DLD1 (cell line): ENCODE measurements around the gene RRAS.

Experiments
- in situ Hi-C: cut with HindIII; loops from 2 replicates; pipeline ENCODE4 v1.10.0; 2017; ENCODE audit warnings: low sequenced_read_pairs

Gene RRAS

DNA sequence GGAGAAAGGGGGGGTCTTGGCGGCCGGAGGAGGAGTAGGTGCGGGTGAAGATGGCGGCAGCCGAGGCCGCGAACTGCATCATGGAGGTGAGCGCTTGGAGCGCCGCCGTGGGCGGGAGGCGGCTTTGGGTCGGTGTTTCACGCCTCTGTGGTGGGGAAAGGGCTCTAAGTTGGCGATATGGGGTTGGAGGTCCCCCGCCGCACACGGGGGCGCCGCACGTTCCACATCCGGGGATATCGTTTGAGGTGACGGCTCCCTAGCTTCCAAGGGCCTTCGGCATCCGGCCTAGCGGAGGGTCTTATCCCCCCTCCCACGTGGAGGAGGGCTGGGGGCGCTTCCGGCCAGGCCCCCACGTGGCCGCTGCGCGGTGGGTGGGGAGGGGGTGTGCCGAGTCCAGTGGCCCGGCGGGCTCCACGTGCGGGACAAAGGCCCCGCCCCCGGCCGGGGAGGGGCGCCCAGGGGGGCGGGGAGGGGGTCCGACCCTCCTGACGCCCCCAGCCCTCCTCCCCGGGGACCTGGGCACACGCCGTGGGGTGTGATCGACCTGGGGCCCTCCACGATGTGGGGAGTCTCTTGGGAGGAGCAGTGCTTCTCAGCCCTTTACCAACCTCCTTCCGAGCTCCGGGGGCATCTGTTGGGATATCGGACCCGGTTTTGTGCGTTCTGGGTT lies 37.4 kb upstream of the RRAS start, which contains the start of gene PRMT1:
Gene PRMT1 (plus strand): TSS at position 41 of the 670 bp plus-strand sequence. CDS start 10 bp downstream, at position 51.
- in situ Hi-C loops = no loop called here

DNA sequence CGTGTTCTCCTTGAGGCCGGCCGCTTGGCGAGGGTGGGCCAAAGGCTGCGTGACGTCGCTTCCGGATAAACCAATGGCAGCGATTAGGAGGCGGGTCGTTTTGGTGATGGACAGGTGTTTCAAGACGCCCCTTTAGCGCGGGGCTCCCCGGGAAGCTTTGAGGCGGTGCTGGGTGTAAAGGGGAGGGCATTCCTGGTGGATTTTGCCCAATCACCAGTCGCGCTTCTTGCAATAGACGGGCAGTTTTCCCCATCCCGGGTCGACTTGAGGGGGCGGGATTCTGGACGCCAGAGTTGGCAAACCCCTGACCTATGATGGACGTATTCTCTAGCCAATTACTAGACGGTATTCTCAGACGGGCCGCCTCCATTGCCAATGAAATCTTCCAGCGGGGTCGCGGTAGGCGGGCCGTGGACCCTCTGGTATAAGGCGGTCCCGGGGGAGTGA lies 36.9 kb upstream of the RRAS start:
- in situ Hi-C loops = no loop called here

DNA sequence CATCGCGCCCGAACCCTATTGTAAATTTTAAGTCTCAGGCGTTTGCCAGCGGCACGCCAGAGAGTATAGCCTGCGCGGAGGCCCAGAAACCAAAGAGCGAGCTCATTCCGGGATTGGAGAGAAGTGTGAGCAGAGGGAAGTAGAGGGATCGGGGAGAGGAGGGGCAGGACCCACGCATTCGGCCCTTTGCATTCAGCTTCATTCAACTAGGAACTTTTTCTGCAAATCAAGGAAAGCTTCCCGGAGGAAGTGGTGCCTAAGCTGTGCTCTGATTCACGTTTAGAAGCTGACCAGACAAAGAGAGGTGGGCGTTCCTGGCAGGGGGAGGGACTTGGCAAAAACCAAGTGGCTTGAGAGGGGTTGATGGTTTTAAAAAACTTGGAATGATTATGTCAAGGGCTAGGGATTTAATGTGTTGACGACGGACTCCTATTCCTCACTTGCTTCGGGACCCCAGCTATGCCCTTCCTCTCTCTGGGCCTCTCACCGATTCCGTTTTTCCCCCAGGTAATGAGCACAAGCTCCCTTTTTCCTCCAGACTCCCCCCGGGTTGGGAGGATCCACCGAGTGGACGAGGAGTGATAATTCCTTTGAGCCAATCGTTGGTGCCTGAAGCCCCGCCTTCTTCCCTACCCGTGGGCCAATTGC lies 36.3 kb upstream of the RRAS start:
- in situ Hi-C loops = no loop called here

DNA sequence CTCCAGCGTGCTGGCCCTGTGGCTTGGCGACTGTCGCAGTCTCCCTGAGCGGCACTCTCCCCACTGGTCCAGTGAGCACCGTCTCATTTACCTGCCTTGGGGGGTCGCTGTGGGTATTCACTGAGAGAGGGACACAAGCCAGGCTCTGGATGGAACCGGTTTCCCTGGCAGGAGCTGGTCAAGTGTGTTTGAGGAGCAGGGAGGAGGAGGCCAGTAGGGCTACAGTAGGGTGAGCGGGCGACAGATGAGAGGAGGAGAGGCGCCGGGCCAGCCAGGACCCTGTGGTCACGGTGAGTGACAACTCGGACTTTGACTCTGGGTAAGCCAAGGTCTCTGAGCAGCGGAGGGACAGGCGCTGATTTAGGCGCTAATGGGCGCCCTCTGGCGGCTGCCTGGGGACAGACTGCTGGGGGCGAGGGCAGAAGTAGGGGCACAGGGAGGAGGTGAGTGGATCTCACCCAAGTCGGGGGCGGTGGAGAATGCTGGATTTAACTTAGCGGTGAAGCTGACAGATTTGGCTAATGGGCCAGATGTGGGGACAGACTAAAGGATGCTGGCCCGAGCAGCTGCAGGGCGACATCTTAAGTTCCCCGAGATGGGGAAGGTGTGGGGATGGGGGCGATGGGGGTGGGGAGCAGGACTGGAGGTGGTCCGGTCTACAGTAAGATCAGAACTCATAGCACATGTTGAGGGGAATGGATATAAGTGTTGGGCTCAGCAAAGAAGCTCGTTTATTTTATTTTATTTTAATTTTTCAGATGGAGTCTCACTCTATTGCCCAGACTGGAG lies 32.4 kb upstream of the RRAS start:
- in situ Hi-C loops = no loop called here

DNA sequence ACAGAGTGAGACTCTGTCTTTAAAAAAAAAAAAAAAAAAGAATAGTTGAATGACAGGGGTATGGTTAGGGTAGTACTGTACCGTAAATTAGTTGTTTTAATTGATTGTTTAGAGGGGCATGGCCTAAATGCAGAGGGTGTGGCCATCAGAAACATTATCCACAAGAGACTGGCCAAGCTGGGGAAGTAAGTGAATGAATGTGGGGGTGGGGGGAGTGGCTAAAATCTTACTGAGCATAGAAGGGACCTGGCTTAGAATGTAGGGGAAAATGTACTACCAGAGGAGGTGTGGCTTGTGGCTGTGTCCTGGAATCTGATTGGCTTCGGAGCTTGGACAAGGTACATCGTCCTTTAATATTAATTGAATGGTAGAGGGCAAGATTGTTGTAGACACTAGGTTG lies 29.6 kb upstream of the RRAS start:
- in situ Hi-C loops = no loop called here

DNA sequence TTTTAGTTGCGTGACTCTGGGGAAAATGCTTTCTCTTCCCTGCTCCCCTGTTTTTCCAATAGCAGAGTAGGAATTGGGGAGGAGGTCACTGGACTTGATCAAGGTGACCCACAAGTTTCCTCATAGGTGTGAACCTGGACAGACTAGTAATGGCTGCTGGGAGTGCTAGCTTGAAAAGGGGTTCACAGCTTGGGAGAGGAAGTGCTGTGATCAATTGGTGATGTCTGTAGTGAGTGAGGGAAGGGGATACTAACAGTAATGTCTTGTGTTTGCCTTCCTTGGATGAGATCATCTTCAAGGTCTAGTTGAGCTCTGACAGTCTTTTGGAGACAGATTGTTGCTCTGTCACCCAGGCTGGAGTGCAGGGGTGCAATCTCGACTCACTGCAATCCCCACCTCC lies 27.5 kb upstream of the RRAS start:
- in situ Hi-C loops = no loop called here

DNA sequence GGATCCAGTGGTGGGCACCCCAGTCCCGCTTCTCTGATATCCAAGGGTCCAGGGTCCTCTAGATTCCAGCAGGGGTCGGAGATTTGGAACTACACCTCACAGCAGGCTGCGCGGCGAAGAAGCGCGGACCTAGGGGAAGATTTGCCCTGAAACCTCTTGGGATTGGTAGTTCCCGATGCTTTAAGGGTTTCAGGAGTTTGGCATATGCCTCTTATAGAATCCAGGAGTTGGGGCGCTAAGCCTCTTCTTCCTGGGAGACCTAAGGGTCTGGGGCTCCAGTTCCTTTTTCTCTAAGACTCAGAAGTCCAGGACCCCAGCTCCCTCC lies 26.1 kb upstream of the RRAS start:
- in situ Hi-C loops = no loop called here

DNA sequence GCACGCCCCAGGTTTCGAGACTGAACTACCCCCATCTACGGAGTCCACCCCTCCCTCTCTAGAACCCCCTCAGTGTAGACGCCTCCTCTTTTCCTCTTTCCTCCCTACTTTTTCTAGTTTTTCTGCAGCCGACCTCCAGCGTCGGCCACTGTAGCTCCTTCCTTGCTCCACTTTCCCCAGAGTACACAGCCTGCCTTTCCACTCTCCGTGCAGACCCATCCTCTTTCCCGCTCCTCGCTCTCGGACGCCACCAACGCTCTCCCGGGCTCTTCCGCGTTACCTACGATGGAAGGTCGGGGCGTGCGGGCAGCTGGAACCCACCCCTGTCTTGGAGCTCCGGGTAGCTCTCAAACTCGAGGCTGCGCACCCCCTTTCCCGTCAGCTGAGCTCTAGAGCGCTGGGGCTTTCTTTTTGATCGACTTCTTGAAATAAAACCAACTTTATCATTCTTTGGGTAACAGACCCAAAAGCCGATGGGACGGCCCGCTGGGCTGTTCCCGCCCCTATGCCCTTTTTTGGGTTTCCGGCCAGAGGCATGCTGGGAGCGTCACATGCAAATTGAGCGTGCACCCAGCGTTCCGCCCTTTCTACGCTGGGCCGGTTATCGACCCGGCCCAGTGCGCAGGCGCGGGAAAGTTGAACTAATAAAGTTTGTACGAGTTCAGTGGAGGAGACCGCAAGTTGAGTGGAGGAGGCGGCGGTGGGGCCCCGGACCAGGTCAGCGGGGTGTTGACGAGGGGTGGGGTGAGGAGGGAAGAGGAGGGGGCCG lies 25.6 kb upstream of the RRAS start, which contains the start of the genes BCL2L12 and IRF3:
Gene BCL2L12 (plus strand): TSS at position 583 of the 769 bp plus-strand sequence. CDS start 760 bp downstream, outside the sequence.
Gene IRF3 (minus strand): TSS at position 507 of the 769 bp plus-strand sequence. CDS start 1,019 bp downstream, outside the sequence.
- in situ Hi-C loops = no loop called here

DNA sequence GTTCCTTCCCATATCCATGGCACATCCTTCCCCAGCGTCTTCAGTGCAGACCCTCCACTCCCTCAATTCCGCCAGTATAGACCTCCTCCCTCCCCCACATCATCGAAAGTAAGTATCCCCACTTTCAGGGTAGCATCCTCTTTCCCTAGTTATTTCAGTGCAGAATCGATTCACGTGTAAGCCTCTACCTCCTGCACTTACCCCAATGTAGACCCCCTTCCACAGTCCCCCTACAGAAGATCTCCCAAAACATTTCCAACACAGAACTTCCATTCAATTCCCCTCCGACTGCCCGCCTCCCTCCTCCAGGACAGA lies 25.1 kb upstream of the RRAS start:
- in situ Hi-C loops = no loop called here

DNA sequence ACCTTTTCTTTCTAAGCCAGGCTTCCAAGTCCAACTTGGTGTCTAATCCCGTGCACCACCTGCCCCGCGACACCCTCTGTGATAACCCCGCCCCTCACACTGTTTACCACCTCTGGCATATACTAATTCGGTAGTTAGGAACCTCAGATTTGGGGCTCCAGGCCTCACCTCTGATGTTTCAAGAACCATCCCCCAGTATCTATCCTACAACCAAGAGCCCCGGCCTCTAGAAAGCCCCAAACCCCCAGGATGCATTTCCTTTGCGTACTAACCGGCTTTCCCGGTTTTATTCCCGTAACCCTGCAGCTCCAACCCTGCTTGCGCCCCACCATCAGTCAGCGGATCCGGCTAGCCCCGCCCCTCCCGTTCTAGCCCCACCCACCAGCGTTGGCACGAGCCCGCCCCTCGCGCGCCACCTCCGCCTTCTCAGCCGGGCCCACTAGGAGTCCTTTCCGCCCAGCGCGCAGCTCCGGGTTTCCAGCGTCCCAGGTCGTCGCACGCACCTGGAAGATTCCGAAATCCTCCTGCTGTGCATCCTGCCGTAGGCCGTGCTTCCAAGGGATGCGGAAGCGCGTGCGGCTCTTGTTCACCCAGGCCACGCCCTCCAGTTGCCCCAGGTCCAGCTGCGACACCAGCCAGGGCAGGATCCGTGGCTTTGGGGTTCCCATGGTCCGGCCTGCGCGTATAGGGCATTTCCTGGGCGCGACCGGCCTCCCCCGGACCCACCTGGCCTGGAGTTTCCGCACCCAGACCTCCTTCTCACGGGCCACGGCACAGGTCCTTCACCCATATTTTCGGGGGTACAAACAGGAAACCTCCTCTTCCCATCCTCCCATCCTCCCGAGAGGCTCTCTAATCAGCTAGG lies 24.5 kb upstream of the RRAS start:
- in situ Hi-C loops = no loop called here

DNA sequence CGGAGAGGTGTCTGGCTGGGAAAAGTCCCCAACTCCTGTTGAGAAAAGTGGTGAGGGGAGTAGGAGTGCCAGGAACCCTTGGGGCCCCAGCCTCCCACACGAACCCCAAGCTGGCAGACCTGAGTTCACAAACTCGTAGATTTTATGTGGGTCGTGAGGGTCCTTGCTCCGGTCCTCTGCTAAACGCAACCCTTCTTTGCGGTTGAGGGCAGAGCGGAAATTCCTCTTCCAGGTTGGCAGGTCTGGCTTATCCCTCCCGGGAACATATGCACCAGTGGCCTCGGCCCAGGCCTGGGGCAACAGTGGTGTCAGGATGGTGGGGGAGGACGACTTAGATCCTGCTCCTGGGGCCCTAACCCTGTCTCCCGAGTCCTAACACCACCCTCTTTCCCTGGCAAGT lies 23.3 kb upstream of the RRAS start:
- in situ Hi-C loops = no loop called here

DNA sequence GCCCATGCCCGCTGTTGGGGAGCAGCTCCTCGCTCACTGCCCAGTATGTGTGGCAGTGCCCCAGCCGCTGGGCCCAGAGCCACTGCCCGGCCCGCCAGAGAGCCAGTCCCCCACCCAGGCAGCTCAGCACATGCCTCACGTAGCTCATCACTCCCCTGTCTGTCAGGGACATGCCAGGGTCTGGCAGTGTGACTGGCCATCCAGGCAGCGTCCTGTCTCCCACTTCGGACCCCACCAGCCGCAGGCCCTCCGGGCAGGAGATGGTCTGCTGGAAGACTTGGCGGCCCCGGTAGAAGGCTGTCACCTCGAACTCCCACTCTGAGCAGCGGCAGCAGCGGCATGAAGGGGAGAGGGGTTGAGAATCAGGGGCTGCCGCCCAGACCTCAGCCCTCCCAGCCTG lies 22.1 kb upstream of the RRAS start:
- in situ Hi-C loops = no loop called here

DNA sequence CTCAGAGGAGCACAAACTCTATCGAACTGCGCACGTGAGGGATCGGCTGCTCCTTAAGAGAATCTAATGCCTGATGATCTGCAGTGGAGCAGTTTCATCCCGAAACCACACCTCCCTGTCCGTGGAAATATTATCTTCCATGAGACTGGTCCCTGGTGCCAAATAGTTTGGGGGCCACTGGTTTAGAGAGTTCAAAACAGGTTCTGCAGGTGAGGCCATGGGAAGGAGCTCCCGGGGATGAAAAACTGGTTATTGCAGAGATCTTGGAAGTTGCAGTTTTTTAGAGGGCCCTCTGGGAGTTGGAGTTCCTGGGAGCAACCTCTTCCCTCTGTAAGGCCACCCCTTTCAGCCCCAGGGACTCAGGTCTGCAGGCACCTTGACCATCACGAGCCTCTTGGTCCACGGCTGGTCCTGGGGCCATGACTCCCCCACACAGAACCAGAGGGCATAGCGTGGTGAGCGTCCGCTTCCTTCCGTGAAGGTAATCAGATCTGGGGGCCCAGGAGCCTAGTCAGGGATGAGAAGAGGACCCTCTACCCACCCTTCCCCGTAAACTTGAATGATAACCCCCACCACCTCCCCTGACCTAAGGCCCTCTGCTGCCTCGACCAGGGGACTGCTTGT lies 20.5 kb upstream of the RRAS start:
- in situ Hi-C loops = no loop called here

DNA sequence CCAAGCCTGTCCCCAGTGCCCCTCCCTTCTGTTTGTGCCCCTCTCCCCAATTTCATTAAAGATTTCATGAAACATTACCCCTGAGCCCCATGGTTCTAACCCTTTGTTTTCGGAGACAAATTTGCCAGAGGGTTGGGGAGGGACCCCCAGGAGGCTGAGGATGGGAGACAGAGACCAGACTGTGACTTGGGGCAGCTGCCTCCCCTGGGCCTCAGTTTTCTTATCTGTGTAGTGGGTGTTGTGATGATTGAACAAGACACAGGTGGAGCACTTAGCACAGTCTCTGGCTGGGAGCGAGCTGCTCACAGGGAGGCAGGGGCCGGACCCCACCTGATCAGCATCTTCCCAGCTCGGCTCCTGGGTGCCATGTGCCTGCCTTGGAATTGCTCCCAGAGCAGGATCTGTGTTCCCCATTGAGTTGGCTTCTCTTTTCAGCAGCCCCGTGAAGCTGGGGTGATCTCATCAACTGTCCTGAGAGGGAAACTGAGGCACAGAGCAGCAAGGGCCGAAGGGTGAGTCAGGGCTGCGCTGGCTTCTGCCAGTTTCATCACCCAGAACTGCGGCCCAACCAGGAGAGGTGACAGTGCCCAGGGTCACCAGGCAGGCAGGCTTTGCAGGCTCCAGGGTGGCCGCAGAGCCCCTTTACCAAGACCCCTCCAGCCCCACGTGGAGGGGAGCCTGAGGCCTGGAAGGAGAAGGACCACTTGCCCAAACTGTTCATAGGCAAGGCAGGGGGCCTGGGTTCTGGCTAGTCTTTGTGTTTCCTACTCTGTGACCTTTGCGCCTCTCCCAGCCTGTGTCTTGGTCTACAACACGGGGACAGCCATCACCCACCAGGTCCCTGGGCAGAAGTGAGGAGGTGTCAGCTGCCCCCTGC lies 18.9 kb upstream of the RRAS start:
- in situ Hi-C loops = no loop called here

DNA sequence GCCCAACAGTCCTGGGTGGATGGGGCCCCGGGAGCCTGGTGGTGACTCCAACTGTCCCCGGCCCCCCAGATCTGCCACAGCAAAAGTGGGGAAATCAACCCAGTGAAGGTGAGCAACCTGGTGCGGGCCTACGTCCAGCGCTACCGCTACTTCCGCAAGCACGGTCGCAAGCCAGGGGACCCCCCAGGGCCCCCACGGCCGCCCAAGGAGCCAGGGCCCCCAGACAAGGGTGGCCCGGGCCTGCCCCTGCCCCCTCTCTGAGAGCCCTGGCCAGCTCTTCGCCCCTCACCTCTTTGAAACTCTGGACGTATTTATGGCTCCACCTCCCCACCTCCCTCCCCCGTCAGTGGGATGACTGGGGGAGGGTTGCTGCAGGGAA lies 18.2 kb upstream of the RRAS start:
- in situ Hi-C loops = no loop called here

DNA sequence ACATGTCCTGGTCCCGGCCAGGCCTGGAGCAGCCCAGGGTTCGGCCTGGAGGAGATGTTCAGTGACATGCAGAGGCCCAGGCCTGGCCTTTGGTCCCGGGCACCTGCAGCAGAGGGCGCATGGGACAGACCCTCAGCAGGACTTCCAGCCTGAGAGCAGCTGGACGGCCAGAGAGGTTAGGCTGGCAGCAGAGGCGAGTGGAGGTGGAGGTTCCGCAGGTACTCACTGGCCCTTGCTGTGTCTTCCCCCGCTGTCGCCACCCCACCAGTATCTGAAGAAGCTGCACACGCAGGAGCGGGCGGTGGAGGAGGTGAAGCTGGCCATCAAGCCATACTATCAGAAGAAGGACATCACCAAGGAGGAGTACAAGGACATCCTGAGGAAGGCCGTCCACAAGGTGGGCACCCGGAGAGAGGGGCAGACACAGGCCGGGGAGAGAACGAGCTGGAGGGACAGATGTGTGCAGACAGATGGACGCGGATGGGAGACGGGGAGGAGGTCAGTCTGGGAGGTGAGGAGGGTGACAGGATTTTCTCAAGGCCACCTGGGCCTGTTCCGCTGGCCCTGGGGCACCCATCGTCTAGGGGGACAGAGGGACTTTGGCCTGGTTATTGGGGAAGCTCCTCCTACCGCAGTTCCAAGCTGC lies 17.7 kb upstream of the RRAS start:
- in situ Hi-C loops = no loop called here

DNA sequence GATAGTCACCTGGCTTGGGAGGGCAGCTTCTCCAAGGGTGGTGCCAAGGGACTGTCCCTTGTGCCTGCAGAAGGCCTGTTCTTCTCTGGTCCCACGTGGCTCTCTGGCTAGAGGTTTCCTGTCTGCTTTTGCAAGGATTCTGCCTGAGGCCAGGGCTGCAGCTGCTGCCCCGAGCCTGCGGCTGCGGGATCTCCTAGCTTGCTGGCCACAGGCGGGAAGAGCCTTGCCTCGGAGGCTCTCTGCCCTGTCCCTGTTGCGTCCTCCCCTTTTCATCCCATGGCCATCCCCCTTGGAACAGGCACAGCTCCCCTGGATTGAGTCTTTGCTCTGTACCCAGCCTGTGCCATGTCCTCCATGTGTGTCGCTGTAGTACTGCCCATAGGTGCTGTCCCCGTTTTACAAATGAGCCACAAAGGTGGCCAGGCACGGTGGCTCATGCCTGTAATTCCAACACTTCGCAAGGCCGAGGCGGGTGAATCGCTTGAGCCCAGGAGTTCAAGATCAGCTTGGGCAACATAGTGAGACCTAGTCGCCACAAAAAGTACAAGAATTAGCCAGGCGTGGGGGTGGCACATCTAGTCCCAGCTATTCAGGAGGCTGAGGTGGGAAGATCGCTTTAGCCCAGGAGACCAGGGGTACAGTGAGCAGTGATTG lies 16.6 kb upstream of the RRAS start:
- in situ Hi-C loops = no loop called here
